NCI-H2081 (cell line): ENCODE data around the gene SGMS1.
"Not testable (repeated sequence)": the region's sequence is repeated elsewhere in the genome, so short reads cannot be mapped to it uniquely, and the experiment has no call there.

Source experiments
- DNase-seq, 2 experiments: peaks; one replicate each; lab custom pipeline; 2025; lab: John Stamatoyannopoulos, UW

SGMS1 gene

GRCh38 chr10:50538555-50539398 is 85.0 kb downstream of the SGMS1 start:
- no peak for DNase-seq

GRCh38 chr10:50536617-50537240 is 87.0 kb downstream of the SGMS1 start:
- no peak for DNase-seq

- not testable (repeated sequence) for DNase-seq
Measured at GRCh38 chr10:50534748-50535376, 88.9 kb downstream of the SGMS1 start.

- DNase-seq, result no peak
Measured at GRCh38 chr10:50533296-50533695, 90.5 kb downstream of the SGMS1 start.

GRCh38 chr10:50531388-50532077 is 92.2 kb downstream of the SGMS1 start:
- no peak for DNase-seq

- DNase-seq, result no peak
Measured at GRCh38 chr10:50529660-50530059, 94.1 kb downstream of the SGMS1 start.

GRCh38 chr10:50528206-50528605 is 95.5 kb downstream of the SGMS1 start:
- no peak for DNase-seq

- DNase-seq, result no peak
Measured at GRCh38 chr10:50527442-50528043, 96.2 kb downstream of the SGMS1 start.

GRCh38 chr10:50526185-50526584 is 97.6 kb downstream of the SGMS1 start:
- no peak for DNase-seq

GRCh38 chr10:50523357-50523756 is 100.4 kb downstream of the SGMS1 start:
- no peak for DNase-seq

GRCh38 chr10:50522908-50523307 is 100.8 kb downstream of the SGMS1 start:
- DNase-seq, result no peak

GRCh38 chr10:50520115-50520514 is 103.6 kb downstream of the SGMS1 start:
- DNase-seq, result no peak

GRCh38 chr10:50517626-50518025 is 106.1 kb downstream of the SGMS1 start:
- no peak for DNase-seq

GRCh38 chr10:50516171-50516570 is 107.6 kb downstream of the SGMS1 start:
- DNase-seq, result no peak

GRCh38 chr10:50515420-50515819 is 108.3 kb downstream of the SGMS1 start:
- DNase-seq, result no peak

GRCh38 chr10:50514995-50515394 is 108.8 kb downstream of the SGMS1 start:
- no peak for DNase-seq

- DNase-seq, result no peak
Measured at GRCh38 chr10:50513956-50514355, 109.8 kb downstream of the SGMS1 start.

- no peak for DNase-seq
Measured at GRCh38 chr10:50512743-50513416, 110.9 kb downstream of the SGMS1 start.

- DNase-seq, result no peak
Measured at GRCh38 chr10:50512214-50512595, 111.6 kb downstream of the SGMS1 start.

- DNase-seq, result no peak
Measured at GRCh38 chr10:50511492-50512213, 112.1 kb downstream of the SGMS1 start.
